H1 (cell line): ENCODE data around the gene FADS2.

Source experiments
- CBX5 ChIP-seq: fragments of 300-800, 300-1000 bp; sonication (generic); IDR thresholded peaks from 2 replicates; pipeline ENCODE4 v1.7.1; 2016; ENCODE audit warnings: antibody characterized with exemption, low read length, low read depth
- TF ChIP-seq, protein P1 (sequence below): IDR thresholded peaks from 2 replicates; pipeline ENCODE4 v1.6.1; 2011; ENCODE audit warnings: low read length, improper control_type of control experiment
- TF ChIP-seq, protein P2 (sequence below): IDR thresholded peaks from 2 replicates; pipeline ENCODE4 v1.6.1; 2012; ENCODE audit warnings: inconsistent platforms

DNA sequence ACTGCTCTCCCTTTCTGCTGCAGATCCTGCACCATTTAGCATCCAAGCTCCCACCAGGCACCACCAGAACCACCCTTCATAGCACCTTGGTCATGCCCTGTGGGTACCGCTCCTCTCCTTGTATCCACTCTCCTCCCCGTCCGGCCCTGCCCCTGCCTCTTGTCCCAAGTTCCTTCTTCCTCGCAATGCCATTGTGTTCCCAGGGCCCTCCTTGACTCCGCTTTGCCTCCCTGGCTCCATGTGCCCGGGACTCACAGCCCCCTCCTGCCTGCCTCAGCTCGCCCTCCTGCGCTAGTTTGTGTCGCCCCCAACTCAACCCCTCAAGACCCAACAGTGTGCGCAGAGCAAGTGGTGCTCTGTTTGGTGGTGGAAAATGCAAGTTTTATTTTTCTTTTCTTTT, 10.8 kb downstream of the FADS2 start:
- TF ChIP-seq, protein P1, sequence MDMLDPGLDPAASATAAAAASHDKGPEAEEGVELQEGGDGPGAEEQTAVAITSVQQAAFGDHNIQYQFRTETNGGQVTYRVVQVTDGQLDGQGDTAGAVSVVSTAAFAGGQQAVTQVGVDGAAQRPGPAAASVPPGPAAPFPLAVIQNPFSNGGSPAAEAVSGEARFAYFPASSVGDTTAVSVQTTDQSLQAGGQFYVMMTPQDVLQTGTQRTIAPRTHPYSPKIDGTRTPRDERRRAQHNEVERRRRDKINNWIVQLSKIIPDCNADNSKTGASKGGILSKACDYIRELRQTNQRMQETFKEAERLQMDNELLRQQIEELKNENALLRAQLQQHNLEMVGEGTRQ = no peak
- TF ChIP-seq, protein P2, sequence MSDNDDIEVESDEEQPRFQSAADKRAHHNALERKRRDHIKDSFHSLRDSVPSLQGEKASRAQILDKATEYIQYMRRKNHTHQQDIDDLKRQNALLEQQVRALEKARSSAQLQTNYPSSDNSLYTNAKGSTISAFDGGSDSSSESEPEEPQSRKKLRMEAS = no peak
- no peak for TF ChIP-seq CBX5
